ENCODE measurements around the gene PDZD8. TPM values are rescaled to one million over a fixed set of nuclear protein-coding genes. Genes with fewer than 3 reads are reported as not detected.

The PDZD8 gene
- total RNA-seq, 2 experiments from 2014 or later: 18.0 to 18.3 TPM

DNA sequence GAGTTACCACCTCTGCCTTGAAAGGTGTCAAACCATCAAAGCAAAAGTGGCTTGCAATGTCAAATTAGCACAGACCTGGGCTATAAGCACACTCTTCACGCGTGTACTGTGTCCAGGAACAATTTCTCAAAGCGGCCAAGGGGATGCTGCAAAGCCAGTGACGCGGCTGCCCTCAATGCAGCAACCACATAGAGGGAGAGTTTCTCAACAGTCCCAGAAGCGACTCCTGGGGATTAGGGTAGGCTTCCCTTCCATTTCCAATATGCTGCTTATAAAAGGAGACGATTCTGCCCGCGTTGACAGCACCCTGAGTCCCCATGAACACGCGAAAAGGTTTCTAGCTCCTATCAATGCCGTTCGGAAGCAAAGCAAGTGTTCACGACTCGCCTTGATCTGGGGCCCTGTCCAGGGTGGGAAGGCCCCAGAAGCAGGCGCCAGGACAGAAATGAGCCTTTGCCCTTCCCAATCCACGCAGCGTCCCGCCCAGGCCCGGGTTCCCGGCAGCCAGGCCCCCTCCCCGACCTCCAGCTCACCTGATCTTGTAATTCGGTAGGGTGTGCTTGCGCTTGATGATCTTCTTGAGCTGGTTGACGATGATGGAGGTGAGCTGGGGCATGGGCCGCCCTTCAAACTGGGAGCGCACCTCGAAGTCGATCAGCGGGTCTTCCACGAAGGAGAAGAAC, 1.3 kb downstream of the PDZD8 start:
- CTCF ChIA-PET: interaction anchor here (1.2 to 2.7 kb wide), 5 partner anchors 14 to 157 kb away, joined by 3 to 9 read pairs (median 4); no protein-coding TSS in a partner anchor
- peak; percentile 30 for ATAC-seq
- H3K4me1 Mint-ChIP-seq: peaks cover 37% of the 10 kb centered on the region
- peak overlapping the region; percentile 93 for H3K4me3 Mint-ChIP-seq
- H3K27ac Mint-ChIP-seq: peak overlapping the region; percentile 89
- peaks cover 18% of the 10 kb centered on the region for H3K27me3 Mint-ChIP-seq
- peak; percentile 62 for DNase-seq
- H3K9me3 Mint-ChIP-seq (ENCODE audit: low read depth): no peaks in the 10 kb centered on the region
- peaks cover 11% of the 10 kb centered on the region for H3K36me3 Mint-ChIP-seq

- DNase-seq (no peak), ATAC-seq (no peak)
- no peaks in the 10 kb centered on the region for H3K27me3 Mint-ChIP-seq
- peaks cover 51% of the 10 kb centered on the region for H3K4me1 Mint-ChIP-seq
- H3K4me3 Mint-ChIP-seq: no peak overlapping the region
- H3K36me3 Mint-ChIP-seq: peaks cover 16% of the 10 kb centered on the region
- H3K27ac Mint-ChIP-seq: no peak overlapping the region
- CTCF ChIA-PET: interaction anchor here (1.1 to 2.1 kb wide), 2 partner anchors 153 to 196 kb away, joined by 3 to 12 read pairs; no protein-coding TSS in a partner anchor
- H3K9me3 Mint-ChIP-seq (ENCODE audit: low read depth): no peaks in the 10 kb centered on the region
Measured at GRCh38 chr10:117370205-117370604, 5.0 kb downstream of the PDZD8 start.

- no peak overlapping the region for H3K4me3 Mint-ChIP-seq
- H3K27ac Mint-ChIP-seq: no peak overlapping the region
- CTCF ChIA-PET: interaction anchor here (1.1 kb wide), 1 partner anchor 151 kb away, joined by 8 read pairs; no protein-coding TSS in a partner anchor
- no peaks in the 10 kb centered on the region for H3K27me3 Mint-ChIP-seq
- DNase-seq: no peak
- H3K9me3 Mint-ChIP-seq (ENCODE audit: low read depth): no peaks in the 10 kb centered on the region
- H3K4me1 Mint-ChIP-seq: peaks cover 61% of the 10 kb centered on the region
- peaks cover 16% of the 10 kb centered on the region for H3K36me3 Mint-ChIP-seq
- ATAC-seq: no peak
Measured at GRCh38 chr10:117367718-117368117, 7.5 kb downstream of the PDZD8 start.

DNA sequence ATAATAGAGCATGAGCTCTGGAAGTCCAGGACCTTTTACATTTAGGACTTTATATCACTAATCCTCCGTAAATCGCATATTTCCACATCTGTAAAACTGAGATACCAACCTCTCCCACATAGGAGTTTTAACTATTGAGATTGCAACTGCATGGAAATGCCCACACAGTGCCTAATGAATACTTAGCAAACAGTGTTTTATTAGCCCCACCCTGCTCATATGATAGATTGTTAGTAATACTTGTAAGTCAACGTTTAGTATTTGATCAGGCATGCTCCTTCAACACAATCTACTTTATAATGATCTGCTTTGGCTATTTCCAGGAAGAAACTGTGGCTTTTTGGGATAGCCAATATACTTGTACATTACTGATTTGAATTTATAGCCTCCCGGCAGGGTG, 8.5 kb downstream of the PDZD8 start:
- Mint-ChIP-seq H3K36me3 (peaks cover 12% of the 10 kb centered on the region), H3K27ac (no peak overlapping the region), H3K9me3 (ENCODE audit: low read depth) (no peaks in the 10 kb centered on the region), H3K4me3 (no peak overlapping the region), H3K27me3 (no peaks in the 10 kb centered on the region), H3K4me1 (peaks cover 53% of the 10 kb centered on the region)
- CTCF ChIA-PET: no interaction called here
- ATAC-seq (no peak), DNase-seq (no peak)

DNA sequence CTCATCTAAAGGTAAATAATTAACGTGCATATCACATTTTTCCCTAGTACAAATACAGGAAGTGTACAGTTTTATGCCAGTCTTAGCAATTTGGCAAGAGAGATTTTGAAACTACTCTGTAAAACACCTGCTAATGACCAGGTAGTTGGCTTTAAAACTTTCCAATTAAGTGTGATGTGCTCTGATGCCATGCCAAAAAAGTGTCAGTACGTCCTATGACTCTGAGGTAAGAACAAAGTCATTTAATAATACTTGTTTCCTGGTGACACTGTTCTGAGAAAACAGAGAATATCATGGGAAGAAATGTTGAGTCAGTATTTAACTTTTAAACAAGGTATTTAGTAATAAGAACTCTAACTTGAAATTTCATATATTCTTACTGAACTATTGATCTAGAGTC, 9.6 kb downstream of the PDZD8 start:
- Mint-ChIP-seq H3K36me3 (peaks cover 11% of the 10 kb centered on the region), H3K9me3 (ENCODE audit: low read depth) (no peaks in the 10 kb centered on the region), H3K4me3 (no peak overlapping the region), H3K27me3 (no peaks in the 10 kb centered on the region), H3K4me1 (peaks cover 49% of the 10 kb centered on the region), H3K27ac (no peak overlapping the region)
- ATAC-seq (no peak), DNase-seq (no peak)
- CTCF ChIA-PET: interaction anchor here (0.7 kb wide), 1 partner anchor 45 kb away, joined by 3 read pairs; no protein-coding TSS in a partner anchor

GRCh38 chr10:117364110-117364960, 10.9 kb downstream of the PDZD8 start:
- Mint-ChIP-seq H3K27ac (no peak overlapping the region), H3K4me1 (peaks cover 46% of the 10 kb centered on the region), H3K27me3 (no peaks in the 10 kb centered on the region), H3K4me3 (no peak overlapping the region), H3K9me3 (ENCODE audit: low read depth) (no peaks in the 10 kb centered on the region), H3K36me3 (peaks cover 10% of the 10 kb centered on the region)
- no peak for ATAC-seq
- no peak for DNase-seq
- CTCF ChIA-PET: interaction anchor here (1.0 kb wide), 1 partner anchor 12 kb away, joined by 3 read pairs; no protein-coding TSS in a partner anchor

DNA sequence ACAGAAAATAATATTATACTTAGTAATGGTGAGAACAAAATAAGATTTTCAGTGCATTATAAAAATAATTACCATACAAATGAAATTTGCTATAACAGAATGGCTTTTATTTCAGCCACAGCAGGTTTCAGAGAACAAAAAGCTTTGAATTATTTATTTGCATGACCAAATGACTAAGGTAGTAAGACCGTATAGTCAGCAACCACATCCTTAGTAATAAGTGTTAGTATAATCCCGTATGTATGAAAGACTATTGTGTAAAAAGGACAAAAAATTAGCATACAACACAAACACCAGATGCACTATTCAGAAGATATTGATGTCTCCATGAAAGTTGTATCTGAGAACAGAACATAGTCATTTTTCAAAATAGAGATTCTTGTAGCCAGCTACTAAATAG, 12.2 kb downstream of the PDZD8 start:
- H3K27ac Mint-ChIP-seq: no peak overlapping the region
- H3K9me3 Mint-ChIP-seq (ENCODE audit: low read depth): no peaks in the 10 kb centered on the region
- CTCF ChIA-PET: no interaction called here
- H3K4me1 Mint-ChIP-seq: peaks cover 46% of the 10 kb centered on the region
- H3K36me3 Mint-ChIP-seq: peaks cover 7% of the 10 kb centered on the region
- ATAC-seq (peak; percentile 63), DNase-seq (no peak)
- no peaks in the 10 kb centered on the region for H3K27me3 Mint-ChIP-seq
- H3K4me3 Mint-ChIP-seq: no peak overlapping the region

DNA sequence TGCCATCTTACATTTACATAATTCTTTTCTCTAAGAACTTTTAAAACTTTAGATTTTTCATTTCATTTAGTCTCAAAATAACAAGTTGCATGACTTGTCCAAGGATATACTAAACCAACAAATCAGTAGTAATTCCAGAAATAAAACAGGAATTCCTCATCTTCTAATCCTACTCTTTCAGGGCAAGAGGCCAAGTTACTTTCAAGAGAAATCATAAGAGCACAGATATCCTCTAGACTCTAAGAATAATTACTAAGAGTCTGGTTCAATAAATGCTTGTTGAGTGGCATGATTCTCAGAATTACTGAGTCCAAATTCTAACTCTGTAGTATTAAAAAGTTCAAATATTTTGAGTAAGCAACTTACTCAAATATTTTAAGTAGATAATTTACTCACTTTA, 12.9 kb downstream of the PDZD8 start:
- no peak overlapping the region for H3K4me3 Mint-ChIP-seq
- CTCF ChIA-PET: no interaction called here
- peaks cover 45% of the 10 kb centered on the region for H3K4me1 Mint-ChIP-seq
- no peaks in the 10 kb centered on the region for H3K27me3 Mint-ChIP-seq
- H3K27ac Mint-ChIP-seq: no peak overlapping the region
- DNase-seq (no peak), ATAC-seq (no peak)
- no peaks in the 10 kb centered on the region for H3K9me3 Mint-ChIP-seq (ENCODE audit: low read depth)
- H3K36me3 Mint-ChIP-seq: peaks cover 7% of the 10 kb centered on the region

DNA sequence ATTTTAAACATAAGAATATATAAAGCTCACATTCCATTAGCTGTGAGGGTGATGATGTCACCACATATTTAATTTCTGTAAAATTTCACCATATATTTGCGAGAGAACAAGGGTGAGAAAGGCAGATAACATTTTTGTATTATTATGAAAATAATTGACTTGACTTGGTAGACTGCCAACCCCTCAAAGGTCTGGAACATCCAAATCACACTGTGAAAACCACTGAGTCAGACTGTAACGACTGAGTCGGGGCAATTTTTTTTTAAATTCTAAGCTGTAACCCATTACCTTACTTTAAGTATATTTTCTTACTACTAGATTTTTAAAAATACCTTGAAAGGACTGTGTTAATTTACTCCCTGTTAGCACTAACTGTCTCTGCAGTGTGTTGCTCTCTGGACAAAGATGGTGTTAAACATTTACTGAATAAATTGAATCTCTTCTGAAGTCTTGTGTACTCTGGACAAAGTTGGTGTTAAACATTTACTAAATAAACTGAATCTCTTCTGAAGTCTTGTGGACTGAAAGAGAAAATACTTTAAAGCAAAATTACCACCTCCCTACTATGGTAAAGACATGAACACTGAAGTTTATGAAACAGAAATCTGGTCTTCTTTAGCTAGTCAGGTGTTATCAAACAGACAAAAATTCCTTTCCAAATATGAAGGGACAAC, 14.1 kb downstream of the PDZD8 start:
- H3K4me3 Mint-ChIP-seq: no peak overlapping the region
- H3K27ac Mint-ChIP-seq: no peak overlapping the region
- H3K9me3 Mint-ChIP-seq (ENCODE audit: low read depth): no peaks in the 10 kb centered on the region
- H3K4me1 Mint-ChIP-seq: peaks cover 37% of the 10 kb centered on the region
- no peak for DNase-seq
- peaks cover 7% of the 10 kb centered on the region for H3K36me3 Mint-ChIP-seq
- no peaks in the 10 kb centered on the region for H3K27me3 Mint-ChIP-seq
- CTCF ChIA-PET: interaction anchor here (1.3 kb wide), 1 partner anchor 11 kb away, joined by 3 read pairs; no protein-coding TSS in a partner anchor
- no peak for ATAC-seq

- H3K9me3 Mint-ChIP-seq (ENCODE audit: low read depth): no peaks in the 10 kb centered on the region
- CTCF ChIA-PET: interaction anchor here (1.0 to 1.4 kb wide), 2 partner anchors 14 to 40 kb away, joined by 3 to 4 read pairs; no protein-coding TSS in a partner anchor
- peaks cover 32% of the 10 kb centered on the region for H3K4me1 Mint-ChIP-seq
- no peak for DNase-seq
- H3K27me3 Mint-ChIP-seq: no peaks in the 10 kb centered on the region
- peaks cover 7% of the 10 kb centered on the region for H3K36me3 Mint-ChIP-seq
- ATAC-seq: no peak
- H3K4me3 Mint-ChIP-seq: no peak overlapping the region
- H3K27ac Mint-ChIP-seq: no peak overlapping the region
Measured at GRCh38 chr10:117360016-117360415, 15.2 kb downstream of the PDZD8 start.

GRCh38 chr10:117355072-117355471, 20.2 kb downstream of the PDZD8 start:
- DNase-seq (no peak), ATAC-seq (no peak)
- Mint-ChIP-seq H3K9me3 (ENCODE audit: low read depth) (no peaks in the 10 kb centered on the region), H3K27me3 (no peaks in the 10 kb centered on the region), H3K27ac (no peak overlapping the region), H3K36me3 (peaks cover 9% of the 10 kb centered on the region), H3K4me1 (peaks cover 38% of the 10 kb centered on the region), H3K4me3 (no peak overlapping the region)
- CTCF ChIA-PET: interaction anchor here (1.0 kb wide), 2 partner anchors 19 to 139 kb away, joined by 3 read pairs; no protein-coding TSS in a partner anchor

- no peak for DNase-seq
- no peaks in the 10 kb centered on the region for H3K27me3 Mint-ChIP-seq
- no peak overlapping the region for H3K4me3 Mint-ChIP-seq
- peaks cover 35% of the 10 kb centered on the region for H3K4me1 Mint-ChIP-seq
- ATAC-seq: no peak
- CTCF ChIA-PET: no interaction called here
- no peak overlapping the region for H3K27ac Mint-ChIP-seq
- H3K9me3 Mint-ChIP-seq (ENCODE audit: low read depth): no peaks in the 10 kb centered on the region
- peaks cover 11% of the 10 kb centered on the region for H3K36me3 Mint-ChIP-seq
Measured at GRCh38 chr10:117353684-117354083, 21.6 kb downstream of the PDZD8 start.

GRCh38 chr10:117352724-117353123, 22.5 kb downstream of the PDZD8 start:
- Mint-ChIP-seq H3K4me1 (peaks cover 30% of the 10 kb centered on the region), H3K4me3 (no peak overlapping the region), H3K9me3 (ENCODE audit: low read depth) (no peaks in the 10 kb centered on the region), H3K27ac (no peak overlapping the region), H3K36me3 (peaks cover 11% of the 10 kb centered on the region), H3K27me3 (no peaks in the 10 kb centered on the region)
- DNase-seq (no peak), ATAC-seq (no peak)
- CTCF ChIA-PET: interaction anchor here (1.2 kb wide), 1 partner anchor 11 kb away, joined by 3 read pairs; no protein-coding TSS in a partner anchor
